ENCODE data around the gene PITPNM3.
"Not testable (repeated sequence)": the region's sequence is repeated elsewhere in the genome, so short reads cannot be mapped to it uniquely, and the experiment has no call there.

PITPNM3 gene

DNA sequence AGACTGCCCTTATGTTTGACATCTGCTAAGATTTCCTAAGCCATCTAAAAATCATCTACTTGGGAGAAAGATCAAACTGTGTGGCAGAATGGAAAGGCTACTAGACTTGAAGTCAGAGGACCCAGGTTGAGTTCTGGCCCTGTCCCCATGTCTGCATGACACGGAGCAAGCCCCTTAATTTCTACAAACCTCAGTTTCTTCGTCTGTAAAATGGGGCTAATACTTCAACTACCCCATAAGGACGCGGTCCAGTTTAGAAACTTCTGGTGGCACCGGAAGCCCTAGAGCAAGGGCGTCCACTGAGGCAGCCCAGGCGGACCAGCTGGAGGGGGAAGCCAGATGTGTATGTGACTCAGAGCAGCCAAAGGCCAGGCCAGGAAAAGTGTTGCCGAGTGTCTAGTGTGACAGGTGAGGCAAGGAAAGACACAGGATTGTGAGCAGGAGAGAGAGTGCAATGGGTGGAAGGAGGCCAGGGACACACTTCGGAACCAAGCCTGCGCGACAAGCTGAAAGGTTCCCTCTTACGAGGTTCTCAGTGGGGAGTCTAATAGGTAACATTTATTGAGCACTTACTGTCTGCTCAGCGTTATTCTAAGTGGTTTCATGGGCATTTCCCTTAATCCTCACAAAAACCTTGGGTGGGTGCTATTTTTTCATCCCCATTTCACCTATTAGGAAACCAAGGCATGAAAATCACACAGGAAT, 17.8 kb upstream of the PITPNM3 start:
- no peak overlapping the region for H3K9ac ChIP-seq (ENCODE audit: low read length)
- no peaks in the 10 kb centered on the region for H3K9me3 ChIP-seq (ENCODE audit: control insufficient read depth, low read depth, low read length)
- H3K27ac ChIP-seq (ENCODE audit: low read length) = no peak overlapping the region
- peaks cover 5% of the 10 kb centered on the region for H3K4me1 ChIP-seq (ENCODE audit: control insufficient read depth, low read depth, low read length)
- no peaks in the 10 kb centered on the region for H3K36me3 ChIP-seq (ENCODE audit: control insufficient read depth, low read depth, low read length)
- no peaks in the 10 kb centered on the region for H3K27me3 ChIP-seq (ENCODE audit: control insufficient read depth, insufficient read depth, low read length)
- no peak overlapping the region for H3K4me3 ChIP-seq (ENCODE audit: low read length)

DNA sequence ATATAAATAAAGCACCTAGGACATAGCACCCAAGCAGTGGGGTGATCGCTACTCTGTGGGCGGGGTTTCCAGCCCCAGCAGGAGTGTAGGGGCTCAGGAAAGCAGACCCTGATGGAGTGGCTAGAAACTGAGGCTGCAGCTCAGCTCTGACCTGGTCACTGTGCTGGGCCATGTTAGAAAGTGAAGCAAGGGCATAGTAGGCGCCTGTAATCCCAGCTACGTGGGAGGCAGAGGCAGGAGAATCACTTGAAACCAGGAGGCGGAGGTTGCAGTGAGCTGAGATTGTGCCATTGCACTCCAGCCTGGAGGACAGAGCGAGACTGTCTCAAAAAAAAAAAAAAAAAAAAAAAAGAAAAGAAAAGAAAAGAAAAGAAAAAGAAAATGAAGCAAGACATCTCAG, 17.1 kb upstream of the PITPNM3 start:
- H3K4me3 ChIP-seq (ENCODE audit: low read length); H3K9me3 ChIP-seq (ENCODE audit: control insufficient read depth, low read depth, low read length); H3K36me3 ChIP-seq (ENCODE audit: control insufficient read depth, low read depth, low read length); H3K27me3 ChIP-seq (ENCODE audit: control insufficient read depth, insufficient read depth, low read length); H3K4me1 ChIP-seq (ENCODE audit: control insufficient read depth, low read depth, low read length); H3K9ac ChIP-seq (ENCODE audit: low read length); H3K27ac ChIP-seq (ENCODE audit: low read length): not testable (repeated sequence)

DNA sequence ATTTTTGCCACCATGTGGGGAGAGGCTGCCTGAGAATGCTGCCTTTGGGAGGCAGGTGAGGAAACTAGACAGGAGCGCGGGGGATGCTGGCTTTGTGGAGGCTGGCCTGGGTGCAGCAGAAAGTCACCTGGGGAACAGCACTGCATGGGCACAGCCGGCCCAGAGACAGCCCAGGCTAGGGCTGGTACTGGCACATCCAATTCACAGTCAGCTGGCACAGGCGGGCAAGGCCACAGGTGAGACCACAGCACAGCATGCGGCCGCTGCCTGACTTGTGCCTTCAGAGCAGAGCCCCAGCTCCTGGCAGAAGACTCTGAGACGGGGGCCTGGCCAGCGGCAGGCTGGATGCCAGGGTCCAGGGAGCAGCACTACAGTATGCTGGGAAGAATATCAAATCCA, 16.6 kb upstream of the PITPNM3 start:
- H3K4me3 ChIP-seq (ENCODE audit: low read length) = no peak overlapping the region
- H3K36me3 ChIP-seq (ENCODE audit: control insufficient read depth, low read depth, low read length) = no peaks in the 10 kb centered on the region
- no peak overlapping the region for H3K9ac ChIP-seq (ENCODE audit: low read length)
- no peaks in the 10 kb centered on the region for H3K27me3 ChIP-seq (ENCODE audit: control insufficient read depth, insufficient read depth, low read length)
- H3K4me1 ChIP-seq (ENCODE audit: control insufficient read depth, low read depth, low read length) = peaks cover 12% of the 10 kb centered on the region
- no peaks in the 10 kb centered on the region for H3K9me3 ChIP-seq (ENCODE audit: control insufficient read depth, low read depth, low read length)
- no peak overlapping the region for H3K27ac ChIP-seq (ENCODE audit: low read length)

DNA sequence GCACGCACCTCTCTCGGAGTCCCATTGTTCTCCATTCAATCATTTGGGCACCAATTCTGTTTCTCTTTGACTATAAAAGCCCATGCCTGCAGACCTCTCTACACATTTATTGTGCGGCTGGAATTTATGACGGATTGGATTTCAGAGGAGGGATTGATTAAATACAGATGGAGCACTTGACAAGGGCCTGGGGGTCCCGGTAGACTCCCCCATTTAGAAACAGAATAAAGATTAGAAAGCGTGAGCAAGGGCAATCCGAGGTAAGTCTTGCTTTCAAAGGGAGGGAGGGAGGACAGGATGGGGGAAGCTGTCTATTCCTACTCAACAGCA, 15.1 kb upstream of the PITPNM3 start:
- no peak overlapping the region for H3K27ac ChIP-seq (ENCODE audit: low read length)
- no peaks in the 10 kb centered on the region for H3K36me3 ChIP-seq (ENCODE audit: control insufficient read depth, low read depth, low read length)
- H3K4me1 ChIP-seq (ENCODE audit: control insufficient read depth, low read depth, low read length) = peaks cover 21% of the 10 kb centered on the region

DNA sequence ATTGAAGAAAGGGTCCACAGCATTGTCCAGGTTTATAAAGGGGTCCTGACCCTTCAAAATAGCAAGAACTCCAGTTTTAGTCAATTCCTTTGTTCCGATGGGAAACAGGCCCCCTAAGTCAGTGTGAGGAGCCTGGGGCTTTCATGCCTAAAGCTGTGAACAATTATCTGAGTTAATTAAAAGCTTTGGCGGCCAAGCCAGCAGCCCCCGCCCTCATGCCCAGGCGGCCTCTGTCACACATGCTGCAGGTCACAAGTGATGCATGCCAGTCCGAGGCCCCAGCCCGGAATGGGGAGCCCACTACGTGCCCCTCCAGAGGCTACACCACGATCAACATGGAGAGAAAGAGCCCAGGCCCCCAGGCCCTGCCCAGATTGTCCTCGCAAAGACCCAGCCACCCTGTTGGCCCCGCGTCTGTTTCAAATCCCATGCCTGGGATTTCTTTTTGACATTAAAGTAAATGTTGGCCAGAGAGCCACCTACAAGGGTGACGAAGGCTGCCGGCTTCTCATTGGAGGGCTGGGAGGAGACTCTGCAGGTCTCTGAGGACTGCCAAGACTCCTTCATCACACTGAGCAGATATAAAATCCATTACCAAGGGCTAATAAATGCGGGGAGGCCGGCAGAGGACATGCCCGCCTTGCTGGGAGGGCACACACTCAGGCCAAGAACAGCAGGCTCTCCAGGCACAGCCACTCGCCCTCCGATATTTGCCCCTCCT, 14.5 kb upstream of the PITPNM3 start:
- Histone ChIP-seq H3K4me3 (ENCODE audit: low read length) (no peak overlapping the region), H3K27ac (ENCODE audit: low read length) (no peak overlapping the region), H3K4me1 (ENCODE audit: control insufficient read depth, low read depth, low read length) (peaks cover 21% of the 10 kb centered on the region), H3K27me3 (ENCODE audit: control insufficient read depth, insufficient read depth, low read length) (no peaks in the 10 kb centered on the region), H3K36me3 (ENCODE audit: control insufficient read depth, low read depth, low read length) (no peaks in the 10 kb centered on the region), H3K9ac (ENCODE audit: low read length) (no peak overlapping the region), H3K9me3 (ENCODE audit: control insufficient read depth, low read depth, low read length) (no peaks in the 10 kb centered on the region)

More for the DNA sequence above, 15.1 kb upstream of the PITPNM3 start:
- H3K27me3 ChIP-seq (ENCODE audit: control insufficient read depth, insufficient read depth, low read length) = no peaks in the 10 kb centered on the region
- H3K9me3 ChIP-seq (ENCODE audit: control insufficient read depth, low read depth, low read length) = no peaks in the 10 kb centered on the region
- H3K4me3 ChIP-seq (ENCODE audit: low read length) = no peak overlapping the region
- no peak overlapping the region for H3K9ac ChIP-seq (ENCODE audit: low read length)

DNA sequence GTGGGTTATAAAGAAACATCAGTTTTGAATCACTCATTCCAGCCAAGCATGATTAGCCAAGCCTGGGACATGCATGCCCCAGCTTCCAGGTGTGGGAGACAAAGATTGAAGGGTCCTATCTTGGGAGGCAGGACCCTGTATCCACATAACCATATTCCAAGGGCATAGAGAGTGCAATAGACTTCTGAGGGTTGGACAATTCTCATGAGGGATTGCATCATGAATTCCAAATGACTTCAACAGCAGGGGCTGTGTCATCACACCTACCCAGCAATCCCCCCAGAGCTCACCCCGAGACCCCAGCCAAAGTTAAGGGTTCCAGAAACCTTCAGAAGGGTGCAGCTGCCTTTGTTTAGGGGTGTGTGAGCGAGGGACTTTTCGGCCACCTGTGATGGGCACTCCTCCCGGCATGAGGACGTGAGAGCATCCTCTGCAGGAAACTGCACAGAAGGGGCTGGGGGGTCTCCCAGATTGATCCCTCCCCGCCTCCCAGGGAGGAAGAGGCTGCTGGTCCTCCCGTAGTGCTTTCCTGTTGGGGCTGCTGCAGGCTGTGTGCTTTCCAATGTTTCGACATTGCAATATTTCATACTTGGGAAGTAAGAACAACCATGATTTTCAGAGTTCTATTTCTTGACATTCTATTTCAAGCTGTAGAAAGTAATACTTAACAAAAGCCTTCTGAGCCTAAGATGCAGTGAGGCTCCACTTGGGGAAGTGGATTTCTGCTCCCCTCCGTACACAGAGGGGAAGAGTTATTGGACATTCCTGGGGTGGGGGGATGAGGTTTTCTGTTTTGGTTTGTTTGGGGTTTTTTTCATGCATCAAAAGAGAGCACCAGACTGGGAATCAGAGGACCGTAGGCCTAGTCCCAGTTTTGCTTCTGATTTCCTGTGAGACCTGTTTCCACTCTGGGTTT, 13.3 kb upstream of the PITPNM3 start:
- no peak overlapping the region for H3K9ac ChIP-seq (ENCODE audit: low read length)
- no peak overlapping the region for H3K27ac ChIP-seq (ENCODE audit: low read length)
- H3K36me3 ChIP-seq (ENCODE audit: control insufficient read depth, low read depth, low read length) = no peaks in the 10 kb centered on the region
- no peak overlapping the region for H3K4me3 ChIP-seq (ENCODE audit: low read length)
- H3K27me3 ChIP-seq (ENCODE audit: control insufficient read depth, insufficient read depth, low read length) = no peaks in the 10 kb centered on the region
- H3K4me1 ChIP-seq (ENCODE audit: control insufficient read depth, low read depth, low read length) = peaks cover 17% of the 10 kb centered on the region
- no peaks in the 10 kb centered on the region for H3K9me3 ChIP-seq (ENCODE audit: control insufficient read depth, low read depth, low read length)

DNA sequence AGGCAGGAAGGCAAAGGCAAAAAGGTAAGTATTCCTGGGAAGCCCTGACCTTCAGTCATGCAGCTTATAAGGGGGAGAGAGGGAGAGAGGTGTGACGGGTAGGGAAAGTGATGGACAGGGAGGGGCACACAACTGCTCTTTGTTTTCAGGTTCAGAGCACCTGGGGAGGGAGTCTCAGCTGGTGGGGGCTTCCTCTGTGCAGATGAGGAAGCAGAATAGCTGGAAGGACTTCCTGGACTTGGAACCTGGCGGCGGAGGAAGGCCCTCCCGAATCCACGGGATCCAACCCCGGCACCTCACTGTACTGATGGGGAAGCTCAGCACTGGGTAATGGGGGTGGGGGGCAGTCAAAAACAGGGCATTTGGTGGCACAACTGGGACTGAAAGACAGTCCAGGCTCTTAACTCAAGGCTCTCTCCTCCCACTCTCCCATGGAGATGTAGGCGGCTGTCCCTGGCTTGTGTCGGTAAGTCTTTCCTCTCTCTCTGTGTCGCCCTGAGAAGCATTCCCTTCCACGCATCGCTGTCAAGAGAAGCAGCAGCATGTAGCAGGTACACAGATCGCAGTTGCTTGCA, 11.9 kb upstream of the PITPNM3 start:
- H3K36me3 ChIP-seq (ENCODE audit: control insufficient read depth, low read depth, low read length) = no peaks in the 10 kb centered on the region
- H3K4me1 ChIP-seq (ENCODE audit: control insufficient read depth, low read depth, low read length) = peaks cover 17% of the 10 kb centered on the region
- no peaks in the 10 kb centered on the region for H3K9me3 ChIP-seq (ENCODE audit: control insufficient read depth, low read depth, low read length)
- H3K9ac ChIP-seq (ENCODE audit: low read length) = peak overlapping the region; percentile 0
- peak overlapping the region; percentile 5 for H3K4me3 ChIP-seq (ENCODE audit: low read length)
- H3K27me3 ChIP-seq (ENCODE audit: control insufficient read depth, insufficient read depth, low read length) = no peaks in the 10 kb centered on the region
- no peak overlapping the region for H3K27ac ChIP-seq (ENCODE audit: low read length)

DNA sequence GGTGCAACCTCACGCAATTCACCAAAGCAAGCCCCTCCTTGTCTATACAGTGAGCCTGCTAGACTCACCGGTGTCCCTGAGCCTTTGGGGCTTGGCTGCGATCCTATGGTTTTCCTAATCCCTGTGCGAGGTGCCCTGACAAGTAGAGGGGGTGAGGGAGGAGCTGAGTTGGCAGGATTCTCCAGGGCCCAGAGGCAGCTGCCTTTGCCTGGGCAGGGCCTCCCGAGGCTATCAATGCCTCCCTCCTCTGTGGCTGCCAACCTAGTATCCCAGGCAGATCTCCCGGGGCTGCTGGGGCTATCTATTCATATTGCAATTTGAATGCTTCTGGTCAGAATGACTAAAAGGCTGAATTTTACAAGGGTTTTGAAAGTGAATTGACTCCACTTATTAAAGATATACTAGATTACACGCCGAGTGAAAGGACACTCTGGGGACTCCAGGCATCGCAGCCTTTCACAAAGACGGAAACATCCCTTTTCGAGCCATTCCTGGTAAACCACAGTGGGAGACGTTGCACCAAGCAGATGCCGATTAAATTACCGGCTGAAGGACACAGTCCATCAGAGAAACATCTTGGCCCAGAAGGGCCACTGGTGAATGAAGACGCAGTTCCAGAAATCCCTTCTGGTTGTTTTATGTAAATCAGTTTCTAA, 11.3 kb upstream of the PITPNM3 start:
- Histone ChIP-seq H3K36me3 (ENCODE audit: control insufficient read depth, low read depth, low read length) (no peaks in the 10 kb centered on the region), H3K9ac (ENCODE audit: low read length) (peak overlapping the region; percentile 0), H3K4me1 (ENCODE audit: control insufficient read depth, low read depth, low read length) (peaks cover 17% of the 10 kb centered on the region), H3K27ac (ENCODE audit: low read length) (no peak overlapping the region), H3K4me3 (ENCODE audit: low read length) (peak overlapping the region; percentile 5), H3K9me3 (ENCODE audit: control insufficient read depth, low read depth, low read length) (no peaks in the 10 kb centered on the region), H3K27me3 (ENCODE audit: control insufficient read depth, insufficient read depth, low read length) (no peaks in the 10 kb centered on the region)

DNA sequence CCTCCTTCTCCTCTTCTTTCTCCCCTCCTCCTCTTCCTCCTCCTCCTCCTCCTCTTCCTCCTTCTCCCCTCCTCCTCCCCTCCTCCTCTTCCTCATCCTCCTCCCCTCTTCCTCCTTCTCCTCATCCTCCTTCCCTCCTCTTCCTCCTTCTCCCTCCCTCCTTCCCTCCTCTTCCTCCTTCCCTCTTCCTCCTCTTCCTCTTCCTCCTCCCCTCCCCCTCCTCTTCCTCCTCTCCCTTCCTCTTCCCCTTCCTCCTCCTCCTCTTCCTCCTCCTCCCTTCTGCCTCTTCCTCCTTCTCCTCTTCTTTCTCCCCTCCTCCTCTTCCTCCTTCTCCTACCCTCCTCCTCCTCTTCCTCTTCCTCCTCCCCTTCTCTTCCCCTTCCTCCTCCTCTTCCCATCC, 5.1 kb upstream of the PITPNM3 start:
- H3K36me3 ChIP-seq (ENCODE audit: control insufficient read depth, low read depth, low read length) = no peaks in the 10 kb centered on the region

DNA sequence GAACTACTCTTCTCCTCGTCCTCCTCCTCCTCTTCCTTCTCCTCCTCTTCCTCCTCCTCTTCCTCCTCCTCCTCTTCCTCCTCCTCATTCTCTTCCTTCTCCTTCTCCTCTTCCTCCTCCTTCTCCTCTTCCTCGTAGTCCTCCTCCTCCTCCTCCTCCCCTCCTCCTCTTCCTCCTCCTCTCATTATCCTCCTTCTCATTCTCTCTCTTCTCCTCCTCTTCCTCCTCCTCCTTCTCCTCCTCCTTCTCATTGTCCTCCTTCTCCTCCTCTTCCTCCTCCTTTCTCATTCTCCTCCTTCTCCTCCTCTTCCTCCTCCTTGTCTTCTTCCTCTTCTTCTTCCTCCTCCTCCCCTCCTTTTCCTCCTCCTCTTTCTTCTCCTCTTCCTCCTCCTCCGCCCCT, 4.1 kb upstream of the PITPNM3 start:
- H3K4me3 ChIP-seq (ENCODE audit: low read length) = no peak overlapping the region
- H3K9me3 ChIP-seq (ENCODE audit: control insufficient read depth, low read depth, low read length) = no peaks in the 10 kb centered on the region
- H3K4me1 ChIP-seq (ENCODE audit: control insufficient read depth, low read depth, low read length) = peaks cover 5% of the 10 kb centered on the region
- H3K9ac ChIP-seq (ENCODE audit: low read length) = no peak overlapping the region
- H3K27ac ChIP-seq (ENCODE audit: low read length) = no peak overlapping the region
- no peaks in the 10 kb centered on the region for H3K36me3 ChIP-seq (ENCODE audit: control insufficient read depth, low read depth, low read length)
- peaks cover 27% of the 10 kb centered on the region for H3K27me3 ChIP-seq (ENCODE audit: control insufficient read depth, insufficient read depth, low read length)

More for the DNA sequence above, 5.1 kb upstream of the PITPNM3 start:
- H3K9me3 ChIP-seq (ENCODE audit: control insufficient read depth, low read depth, low read length) = no peaks in the 10 kb centered on the region
- peaks cover 21% of the 10 kb centered on the region for H3K27me3 ChIP-seq (ENCODE audit: control insufficient read depth, insufficient read depth, low read length)
- no peak overlapping the region for H3K9ac ChIP-seq (ENCODE audit: low read length)
- H3K27ac ChIP-seq (ENCODE audit: low read length) = no peak overlapping the region
- no peak overlapping the region for H3K4me3 ChIP-seq (ENCODE audit: low read length)
- H3K4me1 ChIP-seq (ENCODE audit: control insufficient read depth, low read depth, low read length) = peaks cover 5% of the 10 kb centered on the region

DNA sequence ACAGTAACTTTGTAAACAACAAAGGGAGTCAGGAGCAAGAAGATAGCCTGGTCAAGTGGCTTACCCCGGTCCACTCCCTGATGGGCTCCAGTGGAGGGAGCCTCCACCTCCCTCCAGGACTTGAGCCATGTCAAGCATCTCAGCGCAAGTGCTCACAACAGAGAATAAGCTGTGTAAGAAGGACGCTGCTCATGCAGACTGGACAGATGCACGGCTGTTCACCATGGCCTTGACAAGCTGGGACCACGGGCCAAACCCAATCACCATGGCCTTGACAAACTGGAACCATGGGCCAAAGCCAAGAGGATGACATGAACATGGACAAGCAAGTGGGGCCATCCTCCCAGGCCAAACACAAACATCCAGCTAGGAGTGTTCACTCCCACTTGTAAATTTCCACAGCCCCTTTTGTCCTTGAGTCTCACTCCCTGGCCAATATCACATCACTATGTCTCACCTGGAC, 3.4 kb upstream of the PITPNM3 start:
- no peaks in the 10 kb centered on the region for H3K9me3 ChIP-seq (ENCODE audit: control insufficient read depth, low read depth, low read length)
- H3K9ac ChIP-seq (ENCODE audit: low read length) = no peak overlapping the region
- H3K27me3 ChIP-seq (ENCODE audit: control insufficient read depth, insufficient read depth, low read length) = peaks cover 34% of the 10 kb centered on the region
- no peak overlapping the region for H3K4me3 ChIP-seq (ENCODE audit: low read length)
- H3K27ac ChIP-seq (ENCODE audit: low read length) = no peak overlapping the region
- H3K36me3 ChIP-seq (ENCODE audit: control insufficient read depth, low read depth, low read length) = no peaks in the 10 kb centered on the region
- H3K4me1 ChIP-seq (ENCODE audit: control insufficient read depth, low read depth, low read length) = peaks cover 5% of the 10 kb centered on the region
